ENCODE data around the gene JPH2.

GRCh38 chr20:44166477-44166876, 20.5 kb downstream of the JPH2 start:
- TF ChIP-seq CTCF (IDR thresholded peaks at IDR 0.05) (no peak), POLR2A (IDR thresholded peaks at IDR 0.05) (no peak)
